GM23338 (cell line): ENCODE results near the gene TPI1. TPM values are rescaled to one million over a fixed set of nuclear protein-coding genes. Genes with fewer than 3 reads are reported as not detected.

Experiments
- ATAC-seq: fragments of 200-7000 bp; cut with Tn5 transposase; 3 replicates; pipeline ENCODE4 v1.9.1; 2020
- DNase-seq: peaks from one replicate; pipeline ENCODE4 v3.0.0-alpha.2; 2015; ENCODE audit warnings: low spot score
- H2AFZ ChIP-seq: fragments of 200-600 bp; sonication (generic); 2 replicates; pipeline ENCODE4 v1.8.0; 2016; ENCODE audit warnings: antibody characterized with exemption, mild to moderate bottlenecking, moderate library complexity
- H3F3A ChIP-seq: fragments of 200-600 bp; sonication (generic); replicated peaks from 2 replicates; pipeline ENCODE4 v1.8.0; 2017; ENCODE audit warnings: antibody characterized with exemption, mixed run types, low read depth
- H3K27ac ChIP-seq: fragments of 200-600 bp; sonication (generic); 2 replicates; pipeline ENCODE4 v1.6.1; 2016; ENCODE audit warnings: low read depth
- H3K27me3 ChIP-seq: fragments of 200-600 bp; sonication (generic); 2 replicates; pipeline ENCODE4 v1.8.0; 2016; ENCODE audit warnings: mild to moderate bottlenecking, mixed run types, moderate library complexity; ENCODE audit not compliant: insufficient read depth
- H3K36me3 ChIP-seq: fragments of 200-600 bp; sonication (generic); 2 replicates; pipeline ENCODE4 v1.8.0; 2016; ENCODE audit warnings: mild to moderate bottlenecking; ENCODE audit not compliant: insufficient read depth
- H3K4me1 ChIP-seq: fragments of 200-600 bp; sonication (generic); 2 replicates; pipeline ENCODE4 v1.8.0; 2016; ENCODE audit warnings: mild to moderate bottlenecking, moderate library complexity; ENCODE audit not compliant: insufficient read depth
- H3K4me2 ChIP-seq: fragments of 200-600 bp; sonication (generic); 2 replicates; pipeline ENCODE4 v1.7.1; 2017; ENCODE audit warnings: mixed run types
- H3K4me3 ChIP-seq: fragments of 200-600 bp; sonication (generic); 2 replicates; pipeline ENCODE4 v1.6.1; 2016; ENCODE audit warnings: mixed run types
- H3K79me2 ChIP-seq: fragments of 200-600 bp; sonication (generic); replicated peaks from 2 replicates; pipeline ENCODE4 v1.8.0; 2017; ENCODE audit warnings: mild to moderate bottlenecking; ENCODE audit not compliant: insufficient read depth
- H3K9me2 ChIP-seq: fragments of 200-600 bp; sonication (generic); 2 replicates; pipeline ENCODE4 v1.8.0; 2017; ENCODE audit not compliant: insufficient read depth
- H4K20me1 ChIP-seq: fragments of 200-600 bp; sonication (generic); replicated peaks from 2 replicates; pipeline ENCODE4 v1.8.0; 2017; ENCODE audit warnings: mild to moderate bottlenecking; ENCODE audit not compliant: insufficient read depth
- H3K27ac Mint-ChIP-seq: 2 replicates; pipeline ENCODE4 v1.8.0; 2020; ENCODE audit warnings: inconsistent platforms, mild to moderate bottlenecking, moderate library complexity, mixed read lengths
- H3K27me3 Mint-ChIP-seq: 3 replicates; pipeline ENCODE4 v1.8.0; 2022; ENCODE audit warnings: low read depth, mild to moderate bottlenecking, moderate library complexity, mixed read lengths, inconsistent platforms; ENCODE audit not compliant: insufficient read depth, poor library complexity
- H3K36me3 Mint-ChIP-seq: 3 replicates; pipeline ENCODE4 v1.8.0; 2021; ENCODE audit warnings: low read depth, mild to moderate bottlenecking, inconsistent platforms, moderate library complexity, mixed read lengths
- H3K4me1 Mint-ChIP-seq: 3 replicates; pipeline ENCODE4 v1.8.0; 2020; ENCODE audit warnings: mild to moderate bottlenecking, inconsistent platforms, mixed read lengths
- H3K4me3 Mint-ChIP-seq: 3 replicates; pipeline ENCODE4 v1.8.0; 2021; ENCODE audit warnings: moderate library complexity, mild to moderate bottlenecking, inconsistent platforms, mixed read lengths
- H3K9me3 Mint-ChIP-seq: 3 replicates; pipeline ENCODE4 v1.8.0; 2020; ENCODE audit warnings: moderate library complexity, mild to moderate bottlenecking, inconsistent platforms, mixed read lengths
- CREB1 ChIP-seq: fragments of 250-450 bp; sonication (Bioruptor Pico); IDR thresholded peaks from 2 replicates; pipeline ENCODE4 v1.5.0; 2020; ENCODE audit warnings: low read depth, mild to moderate bottlenecking, moderate library complexity
- CTCF ChIP-seq, 2 experiments: fragments of 200-600 bp in 1 of 2; sonication (generic) in 1 of 2; conservative IDR thresholded peaks; 2 replicates each; pipeline versions ENCODE4 v1.5.1 to v1.6.1; 2016 to 2017; ENCODE audit warnings: antibody characterized with exemption in 2 of 2, low read depth in 2 of 2, mild to moderate bottlenecking in 2 of 2, moderate library complexity in 1 of 2
- ETS1 ChIP-seq: IDR thresholded peaks from 2 replicates; pipeline ENCODE4 v1.6.1; 2016; ENCODE audit warnings: antibody characterized with exemption
- EZH2 ChIP-seq: fragments of 200-600 bp; sonication (generic); IDR thresholded peaks from one replicate; pipeline ENCODE4 v1.8.0; 2017; ENCODE audit warnings: antibody characterized with exemption, mild to moderate bottlenecking, low read depth; ENCODE audit not compliant: unreplicated experiment
- EZH2phosphoT487 ChIP-seq: fragments of 200-600 bp; sonication (generic); IDR thresholded peaks from one replicate; pipeline ENCODE4 v1.8.1; 2018; ENCODE audit warnings: antibody characterized with exemption; ENCODE audit not compliant: unreplicated experiment
- JUNB ChIP-seq: IDR thresholded peaks from one replicate; pipeline ENCODE4 v1.6.1; 2016; ENCODE audit warnings: antibody characterized with exemption; ENCODE audit not compliant: unreplicated experiment
- NANOG ChIP-seq: IDR thresholded peaks from 2 replicates; pipeline ENCODE4 v1.6.1; 2016; ENCODE audit warnings: antibody characterized with exemption, borderline replicate concordance
- POLR2AphosphoS5 ChIP-seq: IDR thresholded peaks from 2 replicates; pipeline ENCODE4 v1.6.1; 2016; ENCODE audit warnings: antibody characterized with exemption, low read depth
- STAT1 ChIP-seq: IDR thresholded peaks from one replicate; pipeline ENCODE4 v1.6.1; 2016; ENCODE audit warnings: antibody characterized with exemption; ENCODE audit not compliant: unreplicated experiment
- ZNF114 ChIP-seq: fragments of 250-450 bp; sonication (Bioruptor Pico); IDR thresholded peaks from 2 replicates; pipeline ENCODE4 v1.5.0; 2020; ENCODE audit warnings: mild to moderate bottlenecking, moderate library complexity
- ZNF331 ChIP-seq: fragments of 250-450 bp; sonication (Bioruptor Pico); IDR thresholded peaks from 2 replicates; pipeline ENCODE4 v1.5.0; 2020; ENCODE audit warnings: low read depth, mild to moderate bottlenecking, moderate library complexity
- polyA plus RNA-seq: library from polyadenylated mRNA; unstranded; fragments of >200 nt; fragmentation: Nextera tagmentation; extraction: Ambion mirVana; gene quantifications from 2 replicates; pipeline ENCODE4 v1.2.1, GENCODE V29; 2016
- total RNA-seq: library from RNA; depleted of rRNA; stranded (reverse); fragments of >200 nt; shearing (Covaris generic); gene quantifications from 2 replicates; pipeline ENCODE4 v1.2.3, GENCODE V29; 2014
- TF ChIP-seq, protein P1 (sequence below): IDR thresholded peaks from one replicate; pipeline ENCODE4 v1.6.1; 2018; ENCODE audit warnings: antibody characterized with exemption; ENCODE audit not compliant: unreplicated experiment
- TF ChIP-seq, protein P2 (sequence below): fragments of 250-450 bp; sonication (Bioruptor Pico); IDR thresholded peaks from 2 replicates; pipeline ENCODE4 v1.5.0; 2020; ENCODE audit warnings: mild to moderate bottlenecking, moderate library complexity

Gene TPI1
- total and polyA plus RNA-seq, 2 experiments from 2014 or later, result 737 to 822 TPM

DNA sequence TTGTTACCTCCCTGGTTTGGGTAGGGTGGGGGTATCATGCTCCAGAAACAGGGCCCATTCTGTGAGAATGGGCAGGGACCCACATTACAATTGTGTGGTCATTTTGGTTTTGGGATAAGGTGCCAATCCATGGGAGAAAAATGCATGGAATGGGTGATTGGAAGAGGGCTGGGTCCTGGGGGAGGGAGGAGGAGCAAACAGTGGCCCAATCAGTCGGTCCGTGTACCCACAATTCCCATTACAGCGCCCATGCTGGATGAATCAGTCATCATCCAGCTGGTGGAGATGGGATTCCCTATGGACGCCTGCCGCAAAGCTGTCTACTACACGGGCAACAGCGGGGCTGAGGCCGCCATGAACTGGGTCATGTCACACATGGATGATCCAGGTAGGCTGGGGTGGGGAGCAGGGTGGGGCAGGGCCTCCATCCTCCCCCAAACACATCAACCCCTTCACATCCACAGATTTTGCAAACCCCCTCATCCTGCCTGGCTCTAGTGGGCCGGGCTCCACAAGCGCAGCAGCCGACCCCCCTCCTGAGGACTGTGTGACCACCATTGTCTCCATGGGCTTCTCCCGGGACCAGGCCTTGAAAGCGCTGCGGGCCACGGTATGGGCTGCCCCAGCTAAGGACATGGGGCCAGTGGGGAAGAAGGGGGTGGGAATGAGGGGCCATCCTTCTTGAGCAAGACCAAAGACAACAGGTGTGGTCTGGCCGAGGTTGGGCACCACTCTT, 3.6 kb upstream of the TPI1 start:
- Histone ChIP-seq H3K36me3 (peaks cover 8% of the 10 kb centered on the region), H4K20me1 (peaks cover 4% of the 10 kb centered on the region), H3K9me2 (no peaks in the 10 kb centered on the region), H3K4me3 (no peak overlapping the region), H3K27me3 (no peaks in the 10 kb centered on the region), H3K79me2 (peaks cover 14% of the 10 kb centered on the region), H3K27ac (no peak overlapping the region), H3K4me2 (no peak overlapping the region), H3F3A (peaks cover 23% of the 10 kb centered on the region), H3K4me1 (peaks cover 22% of the 10 kb centered on the region), H2AFZ (no peak overlapping the region)
- ATAC-seq, result no peak
- TF ChIP-seq, protein P1, sequence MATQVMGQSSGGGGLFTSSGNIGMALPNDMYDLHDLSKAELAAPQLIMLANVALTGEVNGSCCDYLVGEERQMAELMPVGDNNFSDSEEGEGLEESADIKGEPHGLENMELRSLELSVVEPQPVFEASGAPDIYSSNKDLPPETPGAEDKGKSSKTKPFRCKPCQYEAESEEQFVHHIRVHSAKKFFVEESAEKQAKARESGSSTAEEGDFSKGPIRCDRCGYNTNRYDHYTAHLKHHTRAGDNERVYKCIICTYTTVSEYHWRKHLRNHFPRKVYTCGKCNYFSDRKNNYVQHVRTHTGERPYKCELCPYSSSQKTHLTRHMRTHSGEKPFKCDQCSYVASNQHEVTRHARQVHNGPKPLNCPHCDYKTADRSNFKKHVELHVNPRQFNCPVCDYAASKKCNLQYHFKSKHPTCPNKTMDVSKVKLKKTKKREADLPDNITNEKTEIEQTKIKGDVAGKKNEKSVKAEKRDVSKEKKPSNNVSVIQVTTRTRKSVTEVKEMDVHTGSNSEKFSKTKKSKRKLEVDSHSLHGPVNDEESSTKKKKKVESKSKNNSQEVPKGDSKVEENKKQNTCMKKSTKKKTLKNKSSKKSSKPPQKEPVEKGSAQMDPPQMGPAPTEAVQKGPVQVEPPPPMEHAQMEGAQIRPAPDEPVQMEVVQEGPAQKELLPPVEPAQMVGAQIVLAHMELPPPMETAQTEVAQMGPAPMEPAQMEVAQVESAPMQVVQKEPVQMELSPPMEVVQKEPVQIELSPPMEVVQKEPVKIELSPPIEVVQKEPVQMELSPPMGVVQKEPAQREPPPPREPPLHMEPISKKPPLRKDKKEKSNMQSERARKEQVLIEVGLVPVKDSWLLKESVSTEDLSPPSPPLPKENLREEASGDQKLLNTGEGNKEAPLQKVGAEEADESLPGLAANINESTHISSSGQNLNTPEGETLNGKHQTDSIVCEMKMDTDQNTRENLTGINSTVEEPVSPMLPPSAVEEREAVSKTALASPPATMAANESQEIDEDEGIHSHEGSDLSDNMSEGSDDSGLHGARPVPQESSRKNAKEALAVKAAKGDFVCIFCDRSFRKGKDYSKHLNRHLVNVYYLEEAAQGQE, result no peak
- TF ChIP-seq CREB1 (CRISPR knock-in tag) (no peak), NANOG (no peak), EZH2phosphoT487 (no peak), POLR2AphosphoS5 (no peak), ZNF114 (CRISPR knock-in tag) (no peak), ETS1 (no peak), STAT1 (no peak), CTCF (conservative IDR thresholded peaks at IDR 0.05; ENCODE audit: low read depth in 2 of 2) (no peak), JUNB (no peak), EZH2 (no peak), ZNF331 (no peak)
- TF ChIP-seq, protein P2, sequence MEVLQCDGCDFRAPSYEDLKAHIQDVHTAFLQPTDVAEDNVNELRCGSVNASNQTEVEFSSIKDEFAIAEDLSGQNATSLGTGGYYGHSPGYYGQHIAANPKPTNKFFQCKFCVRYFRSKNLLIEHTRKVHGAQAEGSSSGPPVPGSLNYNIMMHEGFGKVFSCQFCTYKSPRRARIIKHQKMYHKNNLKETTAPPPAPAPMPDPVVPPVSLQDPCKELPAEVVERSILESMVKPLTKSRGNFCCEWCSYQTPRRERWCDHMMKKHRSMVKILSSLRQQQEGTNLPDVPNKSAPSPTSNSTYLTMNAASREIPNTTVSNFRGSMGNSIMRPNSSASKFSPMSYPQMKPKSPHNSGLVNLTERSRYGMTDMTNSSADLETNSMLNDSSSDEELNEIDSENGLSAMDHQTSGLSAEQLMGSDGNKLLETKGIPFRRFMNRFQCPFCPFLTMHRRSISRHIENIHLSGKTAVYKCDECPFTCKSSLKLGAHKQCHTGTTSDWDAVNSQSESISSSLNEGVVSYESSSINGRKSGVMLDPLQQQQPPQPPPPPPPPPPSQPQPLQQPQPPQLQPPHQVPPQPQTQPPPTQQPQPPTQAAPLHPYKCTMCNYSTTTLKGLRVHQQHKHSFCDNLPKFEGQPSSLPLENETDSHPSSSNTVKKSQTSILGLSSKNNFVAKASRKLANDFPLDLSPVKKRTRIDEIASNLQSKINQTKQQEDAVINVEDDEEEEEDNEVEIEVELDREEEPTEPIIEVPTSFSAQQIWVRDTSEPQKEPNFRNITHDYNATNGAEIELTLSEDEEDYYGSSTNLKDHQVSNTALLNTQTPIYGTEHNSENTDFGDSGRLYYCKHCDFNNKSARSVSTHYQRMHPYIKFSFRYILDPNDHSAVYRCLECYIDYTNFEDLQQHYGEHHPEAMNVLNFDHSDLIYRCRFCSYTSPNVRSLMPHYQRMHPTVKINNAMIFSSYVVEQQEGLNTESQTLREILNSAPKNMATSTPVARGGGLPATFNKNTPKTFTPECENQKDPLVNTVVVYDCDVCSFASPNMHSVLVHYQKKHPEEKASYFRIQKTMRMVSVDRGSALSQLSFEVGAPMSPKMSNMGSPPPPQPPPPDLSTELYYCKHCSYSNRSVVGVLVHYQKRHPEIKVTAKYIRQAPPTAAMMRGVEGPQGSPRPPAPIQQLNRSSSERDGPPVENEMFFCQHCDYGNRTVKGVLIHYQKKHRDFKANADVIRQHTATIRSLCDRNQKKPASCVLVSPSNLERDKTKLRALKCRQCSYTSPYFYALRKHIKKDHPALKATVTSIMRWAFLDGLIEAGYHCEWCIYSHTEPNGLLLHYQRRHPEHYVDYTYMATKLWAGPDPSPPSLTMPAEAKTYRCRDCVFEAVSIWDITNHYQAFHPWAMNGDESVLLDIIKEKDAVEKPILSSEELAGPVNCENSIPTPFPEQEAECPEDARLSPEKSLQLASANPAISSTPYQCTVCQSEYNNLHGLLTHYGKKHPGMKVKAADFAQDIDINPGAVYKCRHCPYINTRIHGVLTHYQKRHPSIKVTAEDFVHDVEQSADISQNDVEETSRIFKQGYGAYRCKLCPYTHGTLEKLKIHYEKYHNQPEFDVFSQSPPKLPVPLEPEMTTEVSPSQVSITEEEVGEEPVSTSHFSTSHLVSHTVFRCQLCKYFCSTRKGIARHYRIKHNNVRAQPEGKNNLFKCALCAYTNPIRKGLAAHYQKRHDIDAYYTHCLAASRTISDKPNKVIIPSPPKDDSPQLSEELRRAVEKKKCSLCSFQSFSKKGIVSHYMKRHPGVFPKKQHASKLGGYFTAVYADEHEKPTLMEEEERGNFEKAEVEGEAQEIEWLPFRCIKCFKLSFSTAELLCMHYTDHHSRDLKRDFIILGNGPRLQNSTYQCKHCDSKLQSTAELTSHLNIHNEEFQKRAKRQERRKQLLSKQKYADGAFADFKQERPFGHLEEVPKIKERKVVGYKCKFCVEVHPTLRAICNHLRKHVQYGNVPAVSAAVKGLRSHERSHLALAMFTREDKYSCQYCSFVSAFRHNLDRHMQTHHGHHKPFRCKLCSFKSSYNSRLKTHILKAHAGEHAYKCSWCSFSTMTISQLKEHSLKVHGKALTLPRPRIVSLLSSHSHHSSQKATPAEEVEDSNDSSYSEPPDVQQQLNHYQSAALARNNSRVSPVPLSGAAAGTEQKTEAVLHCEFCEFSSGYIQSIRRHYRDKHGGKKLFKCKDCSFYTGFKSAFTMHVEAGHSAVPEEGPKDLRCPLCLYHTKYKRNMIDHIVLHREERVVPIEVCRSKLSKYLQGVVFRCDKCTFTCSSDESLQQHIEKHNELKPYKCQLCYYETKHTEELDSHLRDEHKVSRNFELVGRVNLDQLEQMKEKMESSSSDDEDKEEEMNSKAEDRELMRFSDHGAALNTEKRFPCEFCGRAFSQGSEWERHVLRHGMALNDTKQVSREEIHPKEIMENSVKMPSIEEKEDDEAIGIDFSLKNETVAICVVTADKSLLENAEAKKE, result no peak
- no peak for DNase-seq
- Mint-ChIP-seq H3K36me3 (peaks cover 76% of the 10 kb centered on the region), H3K9me3 (no peaks in the 10 kb centered on the region; the same call in 2 of the 3 replicates), H3K27me3 (peaks cover 22% of the 10 kb centered on the region), H3K27ac (no peak overlapping the region), H3K4me1 (peaks cover 20% of the 10 kb centered on the region), H3K4me3 (peak overlapping the region; percentile 12; the same call in 1 of the 3 replicates)
